ENCODE data around the gene PCDH1. TPM values are rescaled to one million over a fixed set of nuclear protein-coding genes. Genes with fewer than 3 reads are reported as not detected.

PCDH1 gene
- total RNA-seq, 1 experiment from 2014 or later = 127 TPM

- Histone ChIP-seq H3K27me3 (ENCODE audit: insufficient read depth, low read length) (no peaks in the 10 kb centered on the region; the same call in 1 of the 2 replicates), H4K5ac (ENCODE audit: insufficient read length, low read depth, low read length) (no peak overlapping the region), H3K79me1 (ENCODE audit: insufficient read depth, low read depth, low read length, poor library complexity, severe bottlenecking) (no peaks in the 10 kb centered on the region), H4K8ac (replicated peaks; ENCODE audit: insufficient read length, low read depth, low read length) (no peak overlapping the region), H2BK120ac (ENCODE audit: low read depth, low read length, poor library complexity, severe bottlenecking) (no peak overlapping the region), H2BK12ac (ENCODE audit: insufficient read length, low read depth, low read length) (no peak overlapping the region), H2AFZ (ENCODE audit: low read length) (no peak overlapping the region), H3K23ac (ENCODE audit: insufficient read length, low read depth, low read length) (no peak overlapping the region), H3K4me2 (ENCODE audit: insufficient read depth, insufficient read length, low read length) (peak overlapping the region; percentile 72), H3K27ac (ENCODE audit: insufficient read length, low read depth, low read length) (no peak overlapping the region), H3K79me2 (ENCODE audit: insufficient read depth, low read length) (no peaks in the 10 kb centered on the region), H2BK5ac (ENCODE audit: insufficient read length, low read length) (no peak overlapping the region), H3K9ac (ENCODE audit: extremely low read depth, insufficient read length, low read length) (no peak overlapping the region), H4K20me1 (ENCODE audit: control insufficient read depth, insufficient read depth, insufficient read length) (no peaks in the 10 kb centered on the region), H2BK15ac (ENCODE audit: low read depth, low read length) (no peak overlapping the region), H3K18ac (ENCODE audit: insufficient read length, low read depth, low read length) (no peak overlapping the region), H2AK5ac (ENCODE audit: insufficient read length, low read length) (no peak overlapping the region), H3K4me1 (ENCODE audit: insufficient read depth, low read length) (peaks cover 20% of the 10 kb centered on the region; the same call in 1 of the 2 replicates), H3K4ac (ENCODE audit: low read depth, low read length) (no peak overlapping the region), H4K91ac (ENCODE audit: insufficient read length, low read depth, low read length) (no peak overlapping the region), H3K56ac (ENCODE audit: insufficient read length, low read depth, low read length) (no peak overlapping the region), H2BK20ac (ENCODE audit: low read depth, low read length, poor library complexity, severe bottlenecking) (no peak overlapping the region), H3T11ph (ENCODE audit: low read length) (no peak overlapping the region), H3K9me3 (ENCODE audit: control insufficient read depth, low read depth, low read length) (no peaks in the 10 kb centered on the region), H3K23me2 (ENCODE audit: insufficient read length, low read depth, low read length, poor library complexity, severe bottlenecking) (peaks cover 20% of the 10 kb centered on the region), H3K14ac (ENCODE audit: insufficient read depth, low read length) (no peak overlapping the region)
- Mint-ChIP-seq H3K27ac (no peak overlapping the region; a peak in 1 of 7 replicates), H3K4me1 (peaks cover 45 to 47% of the 10 kb centered on the region in 2 experiments), H3K9me3 (no peaks in the 10 kb centered on the region; a peak in 2 of 5 replicates), H3K36me3 (ENCODE audit: insufficient read depth in 1 of 3, low read depth in 3 of 3) (no peaks in the 10 kb centered on the region), H3K4me3 (peak overlapping the region; percentile 62 to 75), H3K27me3 (ENCODE audit: low read depth) (peaks cover 25% of the 10 kb centered on the region)
- TF ChIP-seq CTCF (conservative IDR thresholded peaks at IDR 0.05) = no peak
- no CpG with 5 or more reads among the region's 35 CpGs for whole genome bisulfite sequencing (ENCODE audit: extremely low coverage, insufficient read length, low lambda C conversion rate)
- DNase-seq = peak; percentile 82
Observed at GRCh38 chr5:141883184-141883891, 5.1 kb upstream of the PCDH1 start.

All from H9 (cell line).